ENCODE results near the gene MTNR1A. TPM values are rescaled to one million over a fixed set of nuclear protein-coding genes. Genes with fewer than 3 reads are reported as not detected.

Gene MTNR1A
- total and polyA plus RNA-seq, 2 donors (not counting 3 experiments of a cell fraction or from before 2014, with no cell fraction given): not detected

- intact Hi-C loops (cut with micrococcal nuclease) (no loop called here), dilution Hi-C loops (cut with MboI; ENCODE audit: extremely low pct_ligation_motif_present, low sequenced_read_pairs) (no loop called here)
- Histone ChIP-seq H3K4me3 (replicated peaks in 1 of 3; ENCODE audit: insufficient read depth in 1 of 3, low read depth in 1 of 3, low read length in 3 of 3) (no peak overlapping the region), H3K36me3 (ENCODE audit: control insufficient read depth in 2 of 2, extremely low read depth in 1 of 2, insufficient read depth in 2 of 2, low read length in 2 of 2) (no peaks in the 10 kb centered on the region), H3K79me2 (ENCODE audit: control insufficient read depth, insufficient read depth, low read length) (no peaks in the 10 kb centered on the region), H3K9ac (replicated peaks; ENCODE audit: extremely low read depth, insufficient read depth, low read length) (no peak overlapping the region), H4K20me1 (replicated peaks; ENCODE audit: control insufficient read depth, extremely low read depth, insufficient read depth, low read length) (no peaks in the 10 kb centered on the region), H2AFZ (ENCODE audit: low read depth, low read length) (no peak overlapping the region), H3K4me1 (ENCODE audit: control insufficient read depth, extremely low read depth, insufficient read depth, low read length) (no peaks in the 10 kb centered on the region), H3K9me3 (replicated peaks; ENCODE audit: control insufficient read depth, insufficient read depth, low read length) (no peaks in the 10 kb centered on the region), H3K9me1 (replicated peaks; ENCODE audit: control insufficient read depth, extremely low read depth, insufficient read depth, low read length) (no peaks in the 10 kb centered on the region), H3K27me3 (ENCODE audit: control insufficient read depth in 2 of 2, insufficient read depth in 2 of 2, low read length in 2 of 2) (no peaks in the 10 kb centered on the region), H3K4me2 (ENCODE audit: insufficient read depth, low read length) (no peak overlapping the region), H3K27ac (ENCODE audit: insufficient read depth, low read depth, low read length) (no peak overlapping the region)
- POLR2A ChIA-PET: no interaction called here
- no TSS peak for BruUV-seq (replicated peaks)
- CTCF ChIA-PET: no interaction called here
- FAIRE-seq (no peak), DNase-seq (ENCODE audit: low read depth, low spot score) (no peak)
- TF ChIP-seq MYC (IDR thresholded peaks at IDR 0.05; ENCODE audit: low read depth, low read length) (no peak), FOS (IDR thresholded peaks at IDR 0.05; ENCODE audit: borderline replicate concordance, insufficient read depth, low read length) (no peak), EZH2 (IDR thresholded peaks at IDR 0.05; ENCODE audit: borderline replicate concordance, low read depth, low read length, severe bottlenecking) (no peak), GATA2 (IDR thresholded peaks at IDR 0.05; ENCODE audit: insufficient read depth, insufficient read length, low read depth, low read length) (no peak), CTCF (IDR thresholded peaks at IDR 0.05; ENCODE audit: extremely low read depth in 1 of 2, insufficient read depth in 1 of 2, low read depth in 1 of 2, low read length in 2 of 2) (no peak), JUN (IDR thresholded peaks at IDR 0.05; ENCODE audit: borderline replicate concordance, insufficient read depth, insufficient read length, low read depth) (no peak)
Observed at GRCh38 chr4:186483656-186484055, 71.7 kb downstream of the MTNR1A start.

Small RNA genes within 50 kb of the gene (small RNA-seq; reads per million reads assigned to genes)
- not detected for gene RNU6-1055P (ENCODE audit: insufficient read depth, insufficient read length, low read depth, low replicate concordance)

Other genes starting within 250 kb of the MTNR1A start
- 8.6 and 9.2 TPM in 2 replicates for gene FAT1, start 168.3 kb upstream of the MTNR1A start, total RNA-seq
- gene FAT1, start 168.3 kb upstream of the MTNR1A start, polyA plus RNA-seq: 9.8 and 10.4 TPM in 2 replicates

Measured in endothelial cell of umbilical vein (primary cell).